ENCODE results near the gene KCNMA1.
"Not testable (repeated sequence)": the region's sequence is repeated elsewhere in the genome, so short reads cannot be mapped to it uniquely, and the experiment has no call there.

Gene KCNMA1

GRCh38 chr10:77391605-77392235 lies 245.9 kb downstream of the KCNMA1 start:
- no peak for DNase-seq (ENCODE audit: low read depth)

GRCh38 chr10:77390481-77390891 lies 247.1 kb downstream of the KCNMA1 start:
- no peak for DNase-seq (ENCODE audit: low read depth)

- DNase-seq (ENCODE audit: low read depth), result no peak
Observed at GRCh38 chr10:77388571-77389100, 249.0 kb downstream of the KCNMA1 start.

GRCh38 chr10:77387701-77388100 lies 249.9 kb downstream of the KCNMA1 start:
- not testable (repeated sequence) for DNase-seq (ENCODE audit: low read depth)

- DNase-seq (ENCODE audit: low read depth), result no peak
Observed at GRCh38 chr10:77387247-77387646, 250.4 kb downstream of the KCNMA1 start.

- DNase-seq (ENCODE audit: low read depth), result no peak
Observed at GRCh38 chr10:77386838-77387237, 250.8 kb downstream of the KCNMA1 start.

- no peak for DNase-seq (ENCODE audit: low read depth)
Observed at GRCh38 chr10:77386365-77386764, 251.2 kb downstream of the KCNMA1 start.

GRCh38 chr10:77385315-77385714 lies 252.3 kb downstream of the KCNMA1 start:
- no peak for DNase-seq (ENCODE audit: low read depth)

GRCh38 chr10:77383861-77384553 lies 253.6 kb downstream of the KCNMA1 start:
- DNase-seq (ENCODE audit: low read depth), result no peak

- DNase-seq (ENCODE audit: low read depth), result no peak
Observed at GRCh38 chr10:77381750-77382149, 255.9 kb downstream of the KCNMA1 start.

GRCh38 chr10:77380723-77381122 lies 256.9 kb downstream of the KCNMA1 start:
- no peak for DNase-seq (ENCODE audit: low read depth)

GRCh38 chr10:77380191-77380590 lies 257.4 kb downstream of the KCNMA1 start:
- no peak for DNase-seq (ENCODE audit: low read depth)

GRCh38 chr10:77378366-77379349 lies 258.9 kb downstream of the KCNMA1 start:
- DNase-seq (ENCODE audit: low read depth), result no peak

GRCh38 chr10:77377678-77378352 lies 259.8 kb downstream of the KCNMA1 start:
- no peak for DNase-seq (ENCODE audit: low read depth)

GRCh38 chr10:77377034-77377433 lies 260.6 kb downstream of the KCNMA1 start:
- no peak for DNase-seq (ENCODE audit: low read depth)

- no peak for DNase-seq (ENCODE audit: low read depth)
Observed at GRCh38 chr10:77374189-77374656, 263.4 kb downstream of the KCNMA1 start.

- DNase-seq (ENCODE audit: low read depth), result no peak
Observed at GRCh38 chr10:77371848-77372799, 265.5 kb downstream of the KCNMA1 start.

- no peak for DNase-seq (ENCODE audit: low read depth)
Observed at GRCh38 chr10:77371421-77371820, 266.2 kb downstream of the KCNMA1 start.

- no peak for DNase-seq (ENCODE audit: low read depth)
Observed at GRCh38 chr10:77368006-77368405, 269.6 kb downstream of the KCNMA1 start.

- DNase-seq (ENCODE audit: low read depth), result no peak
Observed at GRCh38 chr10:77363210-77363609, 274.4 kb downstream of the KCNMA1 start.
